HEK293 (cell line): ENCODE measurements around the gene KIRREL3.

Experiments
- CTCF ChIA-PET: fragments of 350-600 bp; formaldehyde crosslinking; extraction: SDS; loops from one replicate; lab custom pipeline; 2021; ENCODE audit warnings: antibody characterized with exemption; lab: Yijun Ruan, JAX
- POLR2A ChIA-PET: fragments of 300-600 bp; formaldehyde crosslinking; extraction: SDS; loops from one replicate; lab custom pipeline; 2020; ENCODE audit warnings: antibody characterized with exemption, inconsistent platforms; lab: Yijun Ruan, JAX
- H3K27ac ChIP-seq: fragments of 200-500 bp; sonication (Bioruptor generic); 2 replicates; pipeline ENCODE4 v1.5.1; 2014; ENCODE audit warnings: low read depth, low read length, control low read depth, inconsistent platforms; ENCODE audit errors: extremely low read depth
- H3K36me3 ChIP-seq, 2 experiments: fragments of 200-500 bp in 1 of 2; sonication (Bioruptor generic) in 1 of 2; 1 replicate in 1 of 2; 2 replicates in 1 of 2; pipeline ENCODE4 v1.5.1; 2014 to 2017; ENCODE audit warnings: inconsistent platforms in 2 of 2, low read length in 2 of 2; ENCODE audit not compliant: control insufficient read depth in 2 of 2, insufficient read depth in 1 of 2
- H3K4me1 ChIP-seq: fragments of 200-500 bp; sonication (Bioruptor generic); 2 replicates; pipeline ENCODE4 v1.5.1; 2014; ENCODE audit warnings: mild to moderate bottlenecking, low read length, inconsistent platforms; ENCODE audit not compliant: control insufficient read depth, insufficient read depth
- H3K4me3 ChIP-seq: 2 replicates; pipeline ENCODE4 v1.5.1; 2011; ENCODE audit warnings: low read depth, mild to moderate bottlenecking, control low read depth, low read length, moderate library complexity
- H3K9me3 ChIP-seq: fragments of 200-500 bp; sonication (Bioruptor generic); 2 replicates; pipeline ENCODE4 v1.5.1; 2014; ENCODE audit warnings: low read depth, low read length, inconsistent platforms; ENCODE audit not compliant: control insufficient read depth, insufficient read depth
- HIC1 ChIP-seq: fragments of 450-650 bp; formaldehyde crosslinking; IDR thresholded peaks from 2 replicates; pipeline ENCODE4 v1.5.1; 2016; ENCODE audit warnings: missing biosample characterization, missing genetic modification characterization
- HOXD13 ChIP-seq: sonication (generic); formaldehyde crosslinking; IDR thresholded peaks from 2 replicates; pipeline ENCODE4 v1.8.0; 2022; ENCODE audit warnings: missing genetic modification reagents, borderline replicate concordance
- IKZF3 ChIP-seq: fragments of 450-650 bp; IDR thresholded peaks from 2 replicates; pipeline ENCODE4 v1.5.0; 2018; ENCODE audit warnings: missing biosample characterization, mild to moderate bottlenecking, missing genetic modification characterization, moderate library complexity
- INSM2 ChIP-seq: fragments of 450-650 bp; formaldehyde crosslinking; IDR thresholded peaks from 2 replicates; pipeline ENCODE4 v1.5.1; 2016; ENCODE audit warnings: missing biosample characterization, missing genetic modification characterization
- KLF9 ChIP-seq: fragments of 450-650 bp; formaldehyde crosslinking; IDR thresholded peaks from 2 replicates; pipeline ENCODE4 v1.5.1; 2016; ENCODE audit warnings: missing biosample characterization, missing genetic modification characterization, low read depth
- WT1 ChIP-seq: fragments of 450-650 bp; formaldehyde crosslinking; IDR thresholded peaks from 2 replicates; pipeline ENCODE4 v1.5.1; 2016; ENCODE audit warnings: missing biosample characterization, missing genetic modification characterization
- ZBTB17 ChIP-seq: fragments of 450-650 bp; formaldehyde crosslinking; IDR thresholded peaks from 2 replicates; pipeline ENCODE4 v1.5.1; 2016; ENCODE audit warnings: missing biosample characterization, missing genetic modification characterization
- ZBTB48 ChIP-seq: fragments of 450-650 bp; formaldehyde crosslinking; IDR thresholded peaks from 2 replicates; pipeline ENCODE4 v1.5.1; 2016; ENCODE audit warnings: missing biosample characterization, missing genetic modification characterization
- ZNF138 ChIP-seq: fragments of 450-650 bp; formaldehyde crosslinking; IDR thresholded peaks from 2 replicates; pipeline ENCODE4 v1.5.1; 2016; ENCODE audit warnings: missing biosample characterization, missing genetic modification characterization, borderline replicate concordance
- ZNF184 ChIP-seq: fragments of 450-650 bp; IDR thresholded peaks from 2 replicates; pipeline ENCODE4 v1.5.1; 2018; ENCODE audit warnings: missing biosample characterization, mild to moderate bottlenecking, missing genetic modification characterization
- ZNF19 ChIP-seq: fragments of 450-650 bp; formaldehyde crosslinking; IDR thresholded peaks from 2 replicates; pipeline ENCODE4; 2016; ENCODE audit warnings: missing biosample characterization, missing genetic modification characterization, low read depth
- ZNF248 ChIP-seq: fragments of 450-650 bp; formaldehyde crosslinking; IDR thresholded peaks from 2 replicates; pipeline ENCODE4 v1.5.1; 2017; ENCODE audit warnings: missing biosample characterization, missing genetic modification characterization
- ZNF26 ChIP-seq: fragments of 450-650 bp; formaldehyde crosslinking; IDR thresholded peaks from 2 replicates; pipeline ENCODE4 v1.5.1; 2016; ENCODE audit warnings: missing biosample characterization, missing genetic modification characterization
- ZNF341 ChIP-seq: fragments of 450-650 bp; formaldehyde crosslinking; IDR thresholded peaks from 2 replicates; pipeline ENCODE4; 2016; ENCODE audit warnings: low read depth, missing biosample characterization, missing genetic modification characterization
- ZNF394 ChIP-seq: fragments of 450-650 bp; formaldehyde crosslinking; IDR thresholded peaks from 2 replicates; pipeline ENCODE4 v1.5.1; 2016; ENCODE audit warnings: missing biosample characterization, missing genetic modification characterization, mild to moderate bottlenecking, moderate library complexity, borderline replicate concordance
- ZNF416 ChIP-seq: fragments of 450-650 bp; formaldehyde crosslinking; IDR thresholded peaks from 2 replicates; pipeline ENCODE4 v1.5.1; 2016; ENCODE audit warnings: missing biosample characterization, missing genetic modification characterization
- ZNF426 ChIP-seq: fragments of 450-650 bp; formaldehyde crosslinking; IDR thresholded peaks from 2 replicates; pipeline ENCODE4 v1.5.1; 2017; ENCODE audit warnings: missing biosample characterization, missing genetic modification characterization, mild to moderate bottlenecking, inconsistent platforms, moderate library complexity
- ZNF473 ChIP-seq: fragments of 450-650 bp; formaldehyde crosslinking; IDR thresholded peaks from 2 replicates; pipeline ENCODE4 v1.5.1; 2017; ENCODE audit warnings: missing biosample characterization, missing genetic modification characterization
- ZNF510 ChIP-seq: fragments of 450-650 bp; formaldehyde crosslinking; IDR thresholded peaks from 2 replicates; pipeline ENCODE4 v1.5.1; 2018; ENCODE audit warnings: mild to moderate bottlenecking, missing genetic modification characterization, missing biosample characterization; ENCODE audit not compliant: insufficient replicate concordance
- ZNF600 ChIP-seq: fragments of 450-650 bp; formaldehyde crosslinking; IDR thresholded peaks from 2 replicates; pipeline ENCODE4 v1.5.1; 2016; ENCODE audit warnings: missing biosample characterization, missing genetic modification characterization
- ZNF626 ChIP-seq: fragments of 450-650 bp; sonication (Bioruptor Pico); formaldehyde crosslinking; IDR thresholded peaks from 2 replicates; pipeline ENCODE4 v1.5.1; 2018; ENCODE audit warnings: missing biosample characterization, missing genetic modification characterization, inconsistent platforms
- ZSCAN4 ChIP-seq: fragments of 450-650 bp; formaldehyde crosslinking; IDR thresholded peaks from 2 replicates; pipeline ENCODE4 v1.5.1; 2017; ENCODE audit warnings: missing biosample characterization, missing genetic modification characterization

Gene KIRREL3

GRCh38 chr11:126473269-126473668, 527.3 kb downstream of the KIRREL3 start:
- TF ChIP-seq ZNF184 (tag by site-specific recombination): no peak
- no peak for TF ChIP-seq ZBTB17
- no peak for TF ChIP-seq ZNF510 (tag by site-specific recombination)
- no peak for TF ChIP-seq HIC1 (tag by site-specific recombination)
- no peak for TF ChIP-seq ZNF138 (tag by site-specific recombination)
- no peak for TF ChIP-seq ZNF626
- no peak for TF ChIP-seq ZNF19 (tag by site-specific recombination)
- no peak for TF ChIP-seq ZNF600 (tag by site-specific recombination)
- TF ChIP-seq ZSCAN4: no peak
- no peak for TF ChIP-seq ZNF394 (tag by site-specific recombination)
- no peak for TF ChIP-seq WT1 (tag by site-specific recombination)
- no peak for TF ChIP-seq HOXD13
- TF ChIP-seq ZNF248 (tag by site-specific recombination): no peak
- TF ChIP-seq ZBTB48 (tag by site-specific recombination): no peak
- TF ChIP-seq INSM2 (tag by site-specific recombination): no peak
- no peak for TF ChIP-seq ZNF416 (tag by site-specific recombination)
- no peak for TF ChIP-seq ZNF341 (tag by site-specific recombination)
- TF ChIP-seq KLF9 (tag by site-specific recombination): no peak
- no peak for TF ChIP-seq ZNF426 (tag by site-specific recombination)
- TF ChIP-seq ZNF473 (tag by site-specific recombination): no peak
- H3K27ac ChIP-seq: no peak overlapping the region
- ChIA-PET CTCF (interaction anchor here (1.8 kb wide), 1 partner anchor 7 kb away, joined by 13 read pairs; no protein-coding TSS in a partner anchor), POLR2A (no interaction called here)
- no peaks in the 10 kb centered on the region for H3K4me1 ChIP-seq
- no peaks in the 10 kb centered on the region for H3K9me3 ChIP-seq
- H3K36me3 ChIP-seq: no peaks in the 10 kb centered on the region
- no peak overlapping the region for H3K4me3 ChIP-seq

- no peaks in the 10 kb centered on the region for H3K9me3 ChIP-seq
- POLR2A ChIA-PET: no interaction called here
- no peak overlapping the region for H3K4me3 ChIP-seq
- no peak overlapping the region for H3K27ac ChIP-seq
- CTCF ChIA-PET: interaction anchor here (1.0 to 3.3 kb wide), 2 partner anchors 7 to 11 kb away, joined by 3 to 23 read pairs; no protein-coding TSS in a partner anchor
- TF ChIP-seq ZBTB48 (tag by site-specific recombination) (no peak), IKZF3 (no peak), ZNF26 (no peak)
- no peaks in the 10 kb centered on the region for H3K4me1 ChIP-seq
- H3K36me3 ChIP-seq: no peaks in the 10 kb centered on the region
Observed at GRCh38 chr11:126469311-126469710, 531.3 kb downstream of the KIRREL3 start.
